Cerebellar nuclear complex (tissue), 1 donor: ENCODE measurements around the gene BNIP5.

Experiments used
- DNase-seq, 2 experiments: peaks; one replicate each; lab custom pipeline; 2025; lab: John Stamatoyannopoulos, UW

The BNIP5 gene

GRCh38 chr6:36290668-36291620 is 45.7 kb downstream of the BNIP5 start:
- DNase-seq = no peak

- no peak for DNase-seq
These were observed 47.3 kb downstream of the BNIP5 start for GRCh38 chr6:36289281-36289878.

- DNase-seq = no peak
These were observed 49.8 kb downstream of the BNIP5 start for GRCh38 chr6:36286858-36287257.

DNA sequence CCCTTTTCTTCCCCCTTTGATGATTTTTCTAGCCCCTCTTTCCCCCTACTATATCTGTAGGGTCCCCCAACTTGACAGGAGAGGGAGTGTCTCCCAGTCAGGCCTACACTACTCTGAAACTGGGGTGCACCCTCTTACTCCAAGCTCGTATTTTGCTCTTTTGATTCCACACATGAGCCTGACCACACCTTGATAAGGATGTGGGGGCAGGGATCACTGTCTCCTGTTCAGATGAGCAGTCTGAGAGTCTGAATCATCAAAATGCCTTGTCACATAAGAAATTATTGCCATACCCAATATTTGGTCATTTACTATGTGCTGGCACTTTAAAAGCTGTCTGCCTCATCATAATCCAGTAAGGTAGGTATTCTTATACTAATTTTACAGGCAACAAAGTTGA is 50.9 kb downstream of the BNIP5 start:
- no peak for DNase-seq

- no peak for DNase-seq
These were observed 51.5 kb downstream of the BNIP5 start for GRCh38 chr6:36285187-36285671.

DNA sequence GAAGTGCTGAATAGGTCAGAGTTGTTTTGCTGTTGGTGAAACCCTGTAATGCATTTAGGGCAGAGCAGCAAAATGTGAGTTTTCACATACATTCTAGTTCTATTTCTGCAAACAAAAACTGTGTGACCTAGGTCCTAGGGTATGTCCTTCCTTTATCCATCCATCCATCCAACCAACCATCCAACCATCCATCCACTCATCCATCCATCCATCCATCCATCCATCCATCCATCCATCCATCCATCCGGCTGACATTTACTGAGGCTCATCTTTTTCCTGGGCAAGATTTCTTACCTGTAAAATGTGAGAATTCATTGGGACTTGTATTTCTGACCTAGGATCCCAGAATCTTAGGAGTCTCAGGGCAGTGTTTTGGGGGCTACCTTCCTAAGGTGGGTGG is 52.3 kb downstream of the BNIP5 start:
- DNase-seq = no peak

- no peak for DNase-seq
These were observed 53.1 kb downstream of the BNIP5 start for GRCh38 chr6:36283608-36284007.

GRCh38 chr6:36280983-36281382 is 55.7 kb downstream of the BNIP5 start:
- DNase-seq = no peak

DNA sequence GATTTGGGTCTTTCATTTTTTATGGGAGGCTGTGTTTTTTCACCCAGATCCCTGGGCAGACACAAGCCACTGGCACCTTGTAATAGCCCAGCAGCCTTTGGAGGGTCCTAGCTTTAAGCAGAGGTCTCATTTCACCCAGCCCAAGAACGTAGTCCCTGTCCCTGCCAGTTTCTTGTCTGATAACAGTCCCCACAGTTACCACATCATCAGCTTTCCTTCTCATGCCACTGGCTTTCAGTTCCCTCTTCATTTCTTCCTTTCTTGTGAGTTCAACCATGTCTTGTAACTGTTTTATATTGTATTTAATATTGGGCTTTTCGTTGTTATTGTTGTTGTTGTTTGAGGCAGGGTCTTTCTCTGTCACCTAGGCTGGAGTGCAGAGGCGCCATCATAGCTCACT is 56.2 kb downstream of the BNIP5 start:
- no peak for DNase-seq

DNA sequence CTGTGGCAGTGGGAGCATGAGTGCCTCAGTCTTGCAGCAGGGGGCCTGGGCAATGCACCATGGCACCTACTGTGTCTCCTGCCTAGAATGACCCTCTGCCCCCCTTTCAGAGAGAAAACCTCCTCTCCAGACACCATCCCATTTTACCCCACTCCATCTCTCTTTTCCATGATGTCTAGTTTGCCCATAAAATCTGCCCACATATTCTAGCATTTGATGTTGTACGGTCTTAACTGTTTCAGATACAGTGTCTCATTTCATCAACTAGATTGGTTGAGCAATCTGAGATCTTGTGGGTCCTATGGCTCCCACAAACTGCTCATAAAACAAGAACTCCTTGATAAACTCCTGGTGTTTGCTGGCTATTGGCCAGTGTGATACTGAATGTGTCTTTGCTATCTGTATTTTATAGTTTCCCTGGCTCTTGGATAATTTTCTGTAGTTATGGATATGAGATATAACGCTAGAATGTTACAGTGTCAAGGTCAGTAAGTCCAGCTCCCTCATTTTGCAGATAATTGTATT is 58.7 kb downstream of the BNIP5 start:
- no peak for DNase-seq

- no peak for DNase-seq
These were observed 59.8 kb downstream of the BNIP5 start for GRCh38 chr6:36276581-36277536.

GRCh38 chr6:36273802-36274514 is 62.7 kb downstream of the BNIP5 start:
- DNase-seq = no peak

DNA sequence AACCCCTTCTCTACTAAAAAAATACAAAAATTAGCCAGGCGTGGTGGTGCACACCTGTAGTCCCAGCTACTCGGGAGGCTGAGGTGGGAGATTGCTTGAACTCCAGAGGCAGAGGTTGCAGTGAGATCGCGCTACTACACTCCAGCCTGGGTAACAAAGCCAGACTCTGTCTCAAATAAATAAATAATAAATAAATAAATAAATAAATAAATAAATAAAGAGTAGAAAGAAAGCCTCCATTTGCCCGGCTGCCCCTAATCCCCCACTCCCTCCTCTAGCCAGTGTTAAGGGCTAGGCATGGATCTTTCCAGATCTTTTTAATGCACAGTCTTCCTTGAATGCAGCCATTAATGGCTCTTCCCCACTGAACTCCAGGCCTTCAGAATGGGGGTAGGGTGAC is 63.6 kb downstream of the BNIP5 start:
- no peak for DNase-seq

DNA sequence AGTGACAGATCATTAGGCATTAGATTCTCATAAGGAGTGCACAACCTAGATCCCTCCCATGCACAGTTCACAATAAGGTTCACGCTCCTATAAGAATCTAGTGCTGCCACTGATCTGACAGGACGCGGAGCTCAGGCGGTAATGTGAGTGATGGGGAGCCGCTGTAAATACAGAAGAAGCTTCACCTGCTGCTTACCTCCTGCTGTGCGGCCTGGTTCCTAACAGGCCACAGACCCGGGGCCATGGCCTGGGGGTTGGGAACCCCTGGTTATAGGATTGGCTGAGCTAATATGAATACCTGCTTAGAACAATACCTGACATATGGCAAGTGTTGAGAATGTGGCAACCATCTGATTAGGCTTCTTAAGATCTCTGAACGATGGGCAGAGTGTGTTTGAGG is 64.5 kb downstream of the BNIP5 start:
- DNase-seq = no peak

DNA sequence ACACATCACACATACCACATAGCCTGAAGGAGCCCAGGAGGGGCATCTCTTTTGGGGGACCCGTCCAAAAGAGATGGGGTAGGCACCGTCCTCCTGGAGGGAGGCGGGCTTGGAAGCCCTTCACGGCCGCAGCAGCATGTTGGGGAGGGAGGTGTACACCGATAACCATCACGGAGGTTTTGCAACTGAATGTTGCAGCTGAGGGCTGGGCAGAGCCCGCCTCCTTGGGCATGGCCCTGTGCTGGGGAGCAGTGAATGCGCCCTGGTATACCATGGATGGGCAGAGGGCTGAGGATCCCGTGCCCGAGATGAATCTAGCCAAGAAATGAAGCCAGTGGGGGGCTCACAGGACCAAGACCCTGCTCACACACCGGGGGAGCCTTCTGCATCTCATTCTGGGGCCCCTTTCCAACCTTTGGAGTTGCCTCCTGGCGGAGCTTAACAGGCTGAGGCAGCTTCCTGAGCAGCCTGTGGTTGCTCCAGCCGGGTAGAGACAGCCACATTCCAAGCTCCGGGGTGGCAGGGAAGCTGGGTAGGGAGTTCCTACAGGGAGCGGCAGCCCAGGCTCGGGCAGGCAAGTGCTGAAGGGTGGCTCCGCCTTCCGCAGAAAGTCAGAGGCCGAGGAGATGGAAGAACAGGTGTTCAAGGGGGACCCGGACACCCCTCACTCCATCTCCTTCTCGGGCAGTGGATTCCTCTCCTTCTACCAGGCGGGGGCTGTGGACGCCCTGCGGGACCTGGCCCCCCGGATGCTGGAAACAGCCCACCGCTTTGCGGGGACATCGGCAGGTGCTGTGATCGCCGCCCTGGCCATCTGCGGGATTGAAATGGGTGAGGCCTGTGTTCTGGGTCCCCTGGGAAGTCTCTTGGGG is 66.6 kb downstream of the BNIP5 start, which contains the start of gene PNPLA1:
PNPLA1 (plus strand) TSS at position 227 of the 872 bp plus-strand sequence; CDS start at position 627, 400 bp downstream.
- DNase-seq = no peak

DNA sequence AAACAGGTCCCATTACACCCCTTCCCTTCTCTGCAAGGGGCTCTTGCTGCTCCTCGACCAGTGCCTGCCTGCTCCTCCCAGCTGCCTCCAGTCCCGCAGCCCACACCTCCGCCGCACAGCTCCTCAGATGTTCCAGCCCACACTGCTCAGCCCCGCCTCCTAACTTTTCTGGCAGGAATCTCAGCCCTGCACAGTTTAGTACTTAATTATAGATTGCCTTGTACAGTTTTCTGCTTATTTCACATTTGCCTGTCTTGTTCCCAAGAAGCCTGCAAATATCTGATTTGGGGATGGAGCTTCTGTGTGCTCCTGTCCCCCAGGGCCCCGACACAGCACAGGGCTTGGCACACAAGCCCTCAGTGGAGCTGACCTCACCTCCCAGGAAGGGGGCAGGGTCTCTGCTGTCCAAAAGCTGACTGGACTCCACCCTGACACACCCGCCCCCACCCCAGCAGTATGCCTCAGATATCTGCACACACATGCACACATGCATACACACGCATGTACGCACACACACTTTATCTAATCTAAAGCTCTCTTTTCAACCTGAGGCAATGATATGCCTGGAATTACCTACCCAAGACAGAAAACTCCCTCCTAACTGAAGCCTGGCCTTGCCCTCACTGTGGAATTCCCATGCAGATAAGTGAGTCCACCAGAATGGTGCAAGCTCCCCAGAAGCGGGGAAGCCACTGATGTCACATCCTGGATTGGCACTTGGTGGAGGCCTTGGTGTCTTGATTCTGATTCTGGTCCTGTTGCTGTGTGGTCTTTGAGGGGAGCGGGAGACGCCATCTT is 68.0 kb downstream of the BNIP5 start:
- no peak for DNase-seq

GRCh38 chr6:36267731-36268477 is 68.8 kb downstream of the BNIP5 start:
- no peak for DNase-seq

- no peak for DNase-seq
These were observed 69.6 kb downstream of the BNIP5 start for GRCh38 chr6:36266913-36267644.
